Epithelial cell of proximal tubule (primary cell): ENCODE results near the gene OTOG. TPM values are rescaled to one million over a fixed set of nuclear protein-coding genes. Genes with fewer than 3 reads are reported as not detected.
A peak's percentile ranks its signal among the peaks of the same experiment; 100 is the strongest.

Experiments used
- DNase-seq: peaks from one replicate; pipeline ENCODE4 v3.0.0-alpha.2; 2011; ENCODE audit warnings: low read depth
- H3K4me3 ChIP-seq: 2 replicates; pipeline ENCODE4 v1.5.1; 2011; ENCODE audit warnings: low read depth, mild to moderate bottlenecking, low read length
- total RNA-seq: library from RNA; depleted of rRNA; stranded (reverse); fragments of >200 nt; gene quantifications from 2 replicates; pipeline ENCODE4 v1.2.3, GENCODE V29; 2015
- TF ChIP-seq, protein P1 (sequence below): conservative IDR thresholded peaks from 2 replicates; pipeline ENCODE4 v1.5.1; 2012; ENCODE audit warnings: low read depth, mild to moderate bottlenecking, low read length

OTOG gene
- total RNA-seq, 1 donor from 2014 or later: not detected

DNA sequence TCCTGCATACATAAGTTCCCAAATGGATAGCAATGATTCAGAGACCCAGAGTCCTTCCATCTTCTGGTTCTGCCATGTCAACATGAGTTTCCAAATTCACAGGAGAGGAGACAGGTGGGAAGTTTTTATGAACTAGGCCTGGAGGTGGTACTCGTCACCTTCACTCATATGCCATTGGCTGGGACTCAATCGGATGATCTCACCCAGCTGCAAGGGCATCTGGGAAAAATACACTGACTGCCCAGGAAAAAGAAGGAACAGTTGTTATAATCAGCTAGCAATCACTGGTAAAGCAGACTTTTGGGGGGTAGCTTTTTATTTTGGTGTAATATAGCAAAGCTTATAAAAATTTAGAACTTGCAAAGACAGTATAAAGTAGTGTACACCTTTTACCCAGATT, 83.9 kb downstream of the OTOG start:
- TF ChIP-seq, protein P1, sequence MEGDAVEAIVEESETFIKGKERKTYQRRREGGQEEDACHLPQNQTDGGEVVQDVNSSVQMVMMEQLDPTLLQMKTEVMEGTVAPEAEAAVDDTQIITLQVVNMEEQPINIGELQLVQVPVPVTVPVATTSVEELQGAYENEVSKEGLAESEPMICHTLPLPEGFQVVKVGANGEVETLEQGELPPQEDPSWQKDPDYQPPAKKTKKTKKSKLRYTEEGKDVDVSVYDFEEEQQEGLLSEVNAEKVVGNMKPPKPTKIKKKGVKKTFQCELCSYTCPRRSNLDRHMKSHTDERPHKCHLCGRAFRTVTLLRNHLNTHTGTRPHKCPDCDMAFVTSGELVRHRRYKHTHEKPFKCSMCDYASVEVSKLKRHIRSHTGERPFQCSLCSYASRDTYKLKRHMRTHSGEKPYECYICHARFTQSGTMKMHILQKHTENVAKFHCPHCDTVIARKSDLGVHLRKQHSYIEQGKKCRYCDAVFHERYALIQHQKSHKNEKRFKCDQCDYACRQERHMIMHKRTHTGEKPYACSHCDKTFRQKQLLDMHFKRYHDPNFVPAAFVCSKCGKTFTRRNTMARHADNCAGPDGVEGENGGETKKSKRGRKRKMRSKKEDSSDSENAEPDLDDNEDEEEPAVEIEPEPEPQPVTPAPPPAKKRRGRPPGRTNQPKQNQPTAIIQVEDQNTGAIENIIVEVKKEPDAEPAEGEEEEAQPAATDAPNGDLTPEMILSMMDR: no peak
- H3K4me3 ChIP-seq: no peak overlapping the region
- DNase-seq: no peak

DNA sequence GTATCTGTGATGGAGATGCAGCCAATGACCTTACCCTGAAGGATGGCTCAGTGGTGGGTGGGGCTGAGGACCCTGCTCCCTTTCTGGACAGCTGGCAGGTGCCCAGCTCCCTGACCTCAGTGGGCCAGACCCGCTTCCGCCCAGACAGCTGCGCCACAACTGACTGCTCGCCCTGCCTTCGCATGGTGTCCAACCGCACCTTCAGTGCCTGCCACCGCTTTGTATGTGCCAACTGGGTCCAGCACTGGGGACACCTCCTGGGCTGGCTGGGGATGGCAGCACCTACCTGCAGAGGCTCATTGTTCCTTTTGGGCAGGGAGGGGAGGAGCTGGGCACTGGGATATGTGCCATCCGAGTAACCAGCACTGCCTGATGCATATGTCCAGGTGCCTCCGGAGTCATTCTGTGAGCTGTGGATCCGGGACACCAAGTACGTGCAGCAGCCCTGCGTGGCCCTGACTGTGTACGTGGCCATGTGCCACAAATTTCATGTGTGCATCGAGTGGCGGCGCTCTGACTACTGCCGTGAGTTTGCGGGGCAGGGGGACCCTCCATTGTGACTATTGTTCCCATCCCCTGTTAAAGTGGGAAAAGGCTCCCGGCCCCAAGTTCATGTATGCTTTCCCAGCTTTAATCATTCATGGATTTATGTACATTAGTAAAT, 84.8 kb downstream of the OTOG start:
- H3K4me3 ChIP-seq: no peak overlapping the region
- TF ChIP-seq, protein P1: no peak
- DNase-seq: no peak

DNA sequence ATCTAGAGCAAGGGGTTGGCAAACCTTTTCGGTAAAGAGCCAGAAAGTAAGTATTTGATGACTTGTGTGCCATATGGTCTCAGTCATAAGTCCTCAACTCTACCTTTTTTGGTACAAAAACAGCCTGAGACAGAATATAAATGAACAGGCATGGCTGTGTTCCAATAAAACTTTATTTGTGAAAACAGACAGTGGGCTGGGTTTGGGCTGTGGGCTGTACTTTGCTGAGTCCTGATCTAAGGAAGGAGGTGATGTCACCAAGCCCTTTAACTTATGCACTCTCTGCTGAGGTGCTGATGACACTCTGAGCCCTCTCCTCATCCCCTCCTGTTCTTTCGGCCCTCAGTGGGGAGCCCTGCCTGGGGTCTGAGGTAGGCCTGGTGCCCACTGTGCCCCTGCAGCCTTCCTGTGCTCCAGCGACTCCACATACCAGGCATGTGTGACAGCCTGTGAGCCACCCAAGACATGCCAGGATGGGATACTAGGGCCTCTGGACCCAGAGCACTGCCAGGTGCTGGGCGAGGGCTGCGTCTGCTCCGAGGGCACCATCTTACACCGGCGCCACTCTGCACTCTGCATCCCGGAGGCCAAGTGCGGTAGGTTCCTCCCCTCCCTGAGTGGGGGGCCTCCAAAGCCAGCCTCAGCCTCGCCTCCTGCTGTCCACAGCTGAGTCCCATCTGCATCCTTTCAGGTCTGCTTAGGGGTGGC, 86.4 kb downstream of the OTOG start:
- no peak for DNase-seq
- TF ChIP-seq, protein P1: no peak

DNA sequence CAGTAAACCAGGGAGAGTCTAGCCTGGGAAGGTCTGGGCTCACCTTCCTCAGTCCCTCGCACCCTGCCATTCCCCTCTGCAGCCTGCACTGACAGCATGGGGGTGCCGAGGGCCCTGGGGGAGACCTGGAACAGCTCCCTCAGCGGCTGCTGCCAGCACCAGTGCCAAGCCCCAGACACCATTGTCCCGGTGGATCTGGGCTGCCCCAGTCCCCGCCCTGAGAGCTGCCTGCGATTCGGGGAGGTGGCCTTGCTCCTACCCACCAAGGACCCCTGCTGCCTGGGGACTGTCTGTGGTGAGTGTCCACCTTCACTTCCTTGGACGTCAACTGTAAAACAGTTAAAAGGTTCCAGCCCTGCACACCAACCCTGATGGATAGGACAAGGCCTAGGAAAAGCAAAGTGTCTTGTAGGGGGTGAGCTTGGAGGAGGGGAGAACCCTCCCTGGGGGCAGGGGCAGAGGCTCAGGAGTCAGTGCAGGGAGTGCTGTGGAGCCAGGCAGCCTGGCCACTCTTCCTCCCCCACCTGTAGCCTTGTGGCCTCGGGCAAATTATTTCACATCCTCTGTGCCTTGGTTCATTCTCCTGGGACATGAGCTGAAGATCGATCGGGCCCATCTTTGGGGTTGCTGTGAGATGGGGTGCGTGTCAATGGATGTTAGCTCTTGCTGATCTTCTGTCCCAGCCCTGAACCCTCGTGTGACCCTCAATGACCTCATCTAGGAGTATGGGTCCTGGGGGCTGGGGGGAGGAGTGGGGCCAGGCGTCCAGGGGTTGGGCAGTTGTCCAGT, 87.1 kb downstream of the OTOG start:
- DNase-seq: no peak
- no peak overlapping the region for H3K4me3 ChIP-seq
- TF ChIP-seq, protein P1: no peak

More for the DNA sequence above, 86.4 kb downstream of the OTOG start:
- H3K4me3 ChIP-seq: no peak overlapping the region

DNA sequence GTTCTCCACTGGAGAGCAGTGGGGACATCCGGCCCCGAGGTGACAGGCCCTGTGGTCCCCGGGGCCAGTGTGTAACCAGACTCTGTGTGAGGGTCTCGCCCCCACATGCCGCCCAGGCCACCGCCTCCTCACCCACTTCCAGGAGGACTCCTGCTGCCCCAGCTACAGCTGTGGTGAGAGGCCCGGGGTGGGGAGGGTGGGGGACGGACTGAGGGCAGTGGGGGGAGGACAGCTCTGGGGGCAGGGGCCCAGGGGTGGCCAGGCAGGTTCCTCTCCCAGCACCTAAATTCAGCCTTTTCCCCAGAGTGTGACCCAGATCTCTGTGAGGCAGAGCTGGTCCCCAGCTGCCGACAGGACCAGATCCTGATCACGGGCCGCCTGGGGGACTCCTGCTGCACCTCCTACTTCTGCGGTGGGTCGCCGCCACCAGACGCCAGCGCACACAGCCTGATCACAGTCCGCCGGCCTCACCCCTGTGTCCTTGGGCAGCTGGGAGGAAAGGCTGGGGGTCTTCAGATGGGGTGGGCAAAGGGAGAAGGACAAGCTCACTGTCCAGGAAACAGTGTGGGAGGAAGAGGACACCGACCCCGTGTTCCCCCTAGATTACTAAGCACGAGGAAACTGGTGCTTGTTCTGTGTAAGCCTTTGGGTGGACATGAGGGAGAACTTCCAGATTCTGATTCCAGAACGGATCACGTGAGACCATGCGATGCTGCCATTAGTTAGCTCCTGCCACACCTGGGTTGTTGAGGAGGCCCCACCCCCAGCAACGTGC, 87.9 kb downstream of the OTOG start:
- no peak for DNase-seq
- no peak overlapping the region for H3K4me3 ChIP-seq

DNA sequence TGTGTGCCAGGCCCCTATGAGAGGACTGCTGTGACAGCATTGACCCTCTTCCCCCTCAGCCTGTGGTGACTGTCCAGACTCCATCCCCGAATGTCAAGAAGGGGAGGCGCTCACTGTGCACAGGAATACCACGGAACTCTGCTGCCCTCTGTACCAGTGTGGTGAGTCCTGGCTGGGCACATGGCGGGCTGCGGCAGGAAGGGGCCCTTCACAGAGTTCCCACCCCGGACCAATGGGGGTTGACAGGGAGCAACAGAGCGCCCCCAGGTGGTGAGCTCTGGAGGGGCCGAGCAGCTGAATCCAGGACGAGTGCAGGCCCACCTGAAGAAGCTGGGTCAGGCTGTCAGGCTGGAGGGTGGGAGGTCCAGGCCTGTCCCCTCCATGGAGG, 88.5 kb downstream of the OTOG start:
- TF ChIP-seq, protein P1: peak; percentile 3
- no peak for DNase-seq

More for the DNA sequence above, 87.9 kb downstream of the OTOG start:
- TF ChIP-seq, protein P1: no peak

More for the DNA sequence above, 88.5 kb downstream of the OTOG start:
- H3K4me3 ChIP-seq: no peak overlapping the region
